ENCODE data around the gene SCRN2.

DNA sequence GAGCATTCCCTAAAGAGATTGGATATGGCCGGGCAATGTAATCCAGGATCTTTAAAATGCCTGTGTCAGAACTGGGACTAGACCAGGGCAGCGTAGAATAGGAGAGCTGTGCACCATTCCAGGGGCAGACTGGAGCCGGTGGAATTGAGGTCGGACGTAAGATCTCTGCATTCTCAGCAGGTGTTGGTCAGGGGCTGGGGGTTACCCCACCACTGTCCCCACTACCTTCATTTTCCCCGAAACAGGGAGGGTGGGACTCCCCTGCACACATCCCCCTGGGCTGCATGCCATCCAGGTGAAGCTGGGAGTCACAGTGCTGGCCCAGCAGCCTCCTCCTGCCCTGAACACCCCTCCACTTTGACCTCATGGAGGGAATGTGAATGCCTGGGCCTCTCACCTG is 37.3 kb downstream of the SCRN2 start:
- TF ChIP-seq EZH2 (IDR thresholded peaks at IDR 0.05; ENCODE audit: low read length, unreplicated experiment) (no peak), CTCF (conservative IDR thresholded peaks at IDR 0.05; ENCODE audit: low read depth, low read length) (no peak), EZH2phosphoT487 (IDR thresholded peaks at IDR 0.05; ENCODE audit: borderline replicate concordance, low read length) (no peak)

All from PC-3 (cell line).